MM.1S (cell line): ENCODE results near the gene NFKBIE.

Experiments
- EZH2 ChIP-seq: fragments of 300-600 bp; sonication (generic); optimal IDR thresholded peaks from 2 replicates; pipeline ENCODE3; 2017; ENCODE audit warnings: low read depth, mild to moderate bottlenecking, antibody characterized with exemption, low read length, mixed read lengths
- EZH2phosphoT487 ChIP-seq: fragments of 300-600 bp; sonication (generic); IDR thresholded peaks from 2 replicates; pipeline ENCODE4 v1.6.1; 2018; ENCODE audit warnings: antibody characterized with exemption, low read length
- TF ChIP-seq, protein P1 (sequence below): fragments of 300-600 bp; sonication (generic); IDR thresholded peaks from 2 replicates; pipeline ENCODE4 v1.5.1; 2016; ENCODE audit warnings: antibody characterized with exemption, low read length, mixed read lengths

DNA sequence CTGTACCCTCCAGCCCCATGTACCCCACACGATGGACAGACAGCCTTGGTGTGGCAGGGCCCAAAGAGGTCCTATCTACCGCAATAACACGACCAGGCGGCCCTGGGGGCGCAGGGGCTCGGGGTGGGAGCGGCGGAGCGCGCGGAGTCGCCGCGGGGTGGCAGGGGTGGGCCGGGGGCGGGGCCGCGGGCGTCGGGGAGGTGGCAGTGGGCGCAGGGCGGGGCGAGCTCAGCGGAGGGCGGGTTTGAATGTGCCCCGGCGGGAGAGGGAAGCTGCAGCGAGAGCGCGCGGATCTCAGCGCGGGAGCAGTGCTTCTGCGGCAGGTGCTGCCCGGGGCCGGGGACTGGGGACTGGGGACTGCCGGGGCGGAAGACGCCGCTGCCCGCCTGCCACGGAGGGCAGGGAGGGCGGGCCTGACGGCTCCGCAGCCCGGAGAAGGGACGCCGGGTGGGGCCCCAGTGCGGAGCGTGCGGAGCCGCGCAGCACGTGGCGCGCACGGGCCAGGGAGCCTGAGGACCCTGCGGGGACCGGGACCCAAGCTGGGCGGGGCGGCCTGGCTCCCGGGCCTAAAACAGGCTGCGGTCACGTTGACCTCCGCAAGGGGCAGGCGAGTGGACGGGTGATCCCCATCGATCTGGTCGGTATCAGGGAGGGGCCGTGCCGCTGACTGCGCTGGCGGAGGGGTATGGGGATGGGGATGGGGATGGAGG is 41.9 kb downstream of the NFKBIE start, which contains the start of gene SLC29A1:
- TF ChIP-seq, protein P1, sequence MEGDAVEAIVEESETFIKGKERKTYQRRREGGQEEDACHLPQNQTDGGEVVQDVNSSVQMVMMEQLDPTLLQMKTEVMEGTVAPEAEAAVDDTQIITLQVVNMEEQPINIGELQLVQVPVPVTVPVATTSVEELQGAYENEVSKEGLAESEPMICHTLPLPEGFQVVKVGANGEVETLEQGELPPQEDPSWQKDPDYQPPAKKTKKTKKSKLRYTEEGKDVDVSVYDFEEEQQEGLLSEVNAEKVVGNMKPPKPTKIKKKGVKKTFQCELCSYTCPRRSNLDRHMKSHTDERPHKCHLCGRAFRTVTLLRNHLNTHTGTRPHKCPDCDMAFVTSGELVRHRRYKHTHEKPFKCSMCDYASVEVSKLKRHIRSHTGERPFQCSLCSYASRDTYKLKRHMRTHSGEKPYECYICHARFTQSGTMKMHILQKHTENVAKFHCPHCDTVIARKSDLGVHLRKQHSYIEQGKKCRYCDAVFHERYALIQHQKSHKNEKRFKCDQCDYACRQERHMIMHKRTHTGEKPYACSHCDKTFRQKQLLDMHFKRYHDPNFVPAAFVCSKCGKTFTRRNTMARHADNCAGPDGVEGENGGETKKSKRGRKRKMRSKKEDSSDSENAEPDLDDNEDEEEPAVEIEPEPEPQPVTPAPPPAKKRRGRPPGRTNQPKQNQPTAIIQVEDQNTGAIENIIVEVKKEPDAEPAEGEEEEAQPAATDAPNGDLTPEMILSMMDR: no peak
- TF ChIP-seq EZH2phosphoT487 (no peak), EZH2 (no peak)
